Neural progenitor cell (in vitro differentiated cells): ENCODE measurements around the gene ATP13A3.

ENCODE experiments used
- CTCF ChIP-seq: fragments of 200-600 bp; sonication (generic); IDR thresholded peaks from 2 replicates; pipeline ENCODE4 v1.5.1; 2017; ENCODE audit warnings: antibody characterized with exemption, mild to moderate bottlenecking
- EZH2 ChIP-seq: fragments of 200-600 bp; sonication (generic); IDR thresholded peaks from 2 replicates; pipeline ENCODE4 v1.6.1; 2017; ENCODE audit warnings: antibody characterized with exemption, mild to moderate bottlenecking, moderate library complexity
- EZH2phosphoT487 ChIP-seq: fragments of 200-600 bp; sonication (generic); IDR thresholded peaks from 2 replicates; pipeline ENCODE4 v1.6.1; 2017; ENCODE audit warnings: antibody characterized with exemption

GRCh38 chr3:194474675-194475074 lies 12.1 kb downstream of the ATP13A3 start:
- TF ChIP-seq EZH2phosphoT487 (no peak), CTCF (no peak), EZH2 (no peak)
